HCT116 (cell line): ENCODE measurements around the gene NAXE. TPM values are rescaled to one million over a fixed set of nuclear protein-coding genes. Genes with fewer than 3 reads are reported as not detected.

Source experiments
- ATAC-seq: fragments of 200-7000 bp; cut with Tn5 transposase; 2 replicates; pipeline ENCODE4 v1.9.1; 2020; ENCODE audit warnings: mild to moderate bottlenecking, moderate library complexity
- BruUV-seq: library from RNA; stranded (reverse); fragments of 400-500 nt; replicated peaks from 2 replicates; lab custom pipeline; 2021; lab: Mats Ljungman, UMichigan
- CTCF ChIA-PET: fragments of 300-600 bp; sonication (Branson Sonifier 250); formaldehyde crosslinking; loops from one replicate; lab custom pipeline; 2021; ENCODE audit warnings: antibody characterized with exemption; lab: Charles Lee
- POLR2A ChIA-PET: fragments of 300-600, 350-600 bp; sonication (Branson Sonifier 250); formaldehyde crosslinking; loops from one replicate; lab custom pipeline; 2021; ENCODE audit warnings: antibody characterized with exemption; lab: Charles Lee
- RAD21 ChIA-PET, 2 experiments: fragments of 300-600 bp; sonication (Branson Sonifier 250); formaldehyde crosslinking; loops; one replicate each; lab custom pipeline; 2023; ENCODE audit warnings: low total read pairs in 2 of 2; ENCODE audit not compliant: uncharacterized antibody in 2 of 2, unreplicated experiment in 2 of 2, low non-redundant PET in 1 of 2; lab: Charles Lee
- DNase-seq: peaks from one replicate; pipeline ENCODE4 v3.0.0-alpha.2; 2010; ENCODE audit warnings: low read depth, low spot score
- H2AFZ ChIP-seq: fragments of 200-600 bp; shearing (Covaris generic), sonication (generic); 2 replicates; pipeline ENCODE4 v1.6.1; 2017; ENCODE audit warnings: low read depth, mixed run types, mixed read lengths, antibody characterized with exemption, low read length; ENCODE audit not compliant: poor library complexity, severe bottlenecking
- H3K27ac ChIP-seq: 2 replicates; pipeline ENCODE4 v1.5.1; 2012; ENCODE audit warnings: low read depth, low read length
- H3K27me3 ChIP-seq: fragments of 200-600 bp; sonication (generic); 2 replicates; pipeline ENCODE4 v1.6.1; 2016; ENCODE audit warnings: mixed run types, low read length, mixed read lengths; ENCODE audit not compliant: insufficient read depth
- H3K36me3 ChIP-seq, 2 experiments: fragments of 200-500 bp in 1 of 2; fragments of 200-600 bp in 1 of 2; sonication (Bioruptor generic) in 1 of 2; sonication (generic) in 1 of 2; 2 replicates each; pipeline versions ENCODE4 v1.5.1 to v1.6.1; 2014 to 2016; ENCODE audit warnings: low read length in 2 of 2, inconsistent platforms in 1 of 2, mixed read lengths in 1 of 2, mixed run types in 1 of 2; ENCODE audit not compliant: insufficient read depth in 2 of 2, control insufficient read depth in 1 of 2
- H3K4me1 ChIP-seq, 2 experiments: fragments of 200-600 bp in 1 of 2; sonication (generic) in 1 of 2; 2 replicates each; pipeline versions ENCODE4 v1.5.1 to v1.6.1; 2012 to 2017; ENCODE audit warnings: low read length in 2 of 2, inconsistent platforms in 1 of 2, mild to moderate bottlenecking in 1 of 2, mixed read lengths in 1 of 2, mixed run types in 1 of 2, moderate library complexity in 1 of 2; ENCODE audit not compliant: insufficient read depth in 2 of 2, control insufficient read depth in 1 of 2
- H3K4me2 ChIP-seq: fragments of 200-600 bp; sonication (generic); 2 replicates; pipeline ENCODE4 v1.6.1; 2017; ENCODE audit warnings: mixed run types, low read length, mixed read lengths
- H3K4me3 ChIP-seq, 2 experiments: fragments of 200-600 bp in 1 of 2; sonication (generic) in 1 of 2; replicated peaks in 1 of 2; 2 replicates each; pipeline ENCODE4 v1.5.1; 2011 to 2016; ENCODE audit warnings: low read length in 2 of 2, control low read depth in 1 of 2, low read depth in 1 of 2, mild to moderate bottlenecking in 1 of 2, mixed read lengths in 1 of 2, mixed run types in 1 of 2
- H3K79me2 ChIP-seq: fragments of 200-600 bp; sonication (generic); 2 replicates; pipeline ENCODE4 v1.6.1; 2017; ENCODE audit warnings: mild to moderate bottlenecking, mixed run types, low read length, moderate library complexity, mixed read lengths; ENCODE audit not compliant: insufficient read depth
- H3K9ac ChIP-seq: fragments of 200-600 bp; sonication (generic); 2 replicates; pipeline ENCODE4 v1.6.1; 2016; ENCODE audit warnings: low read length, mixed read lengths
- H3K9me2 ChIP-seq: fragments of 200-600 bp; sonication (generic), shearing (Covaris generic); 2 replicates; pipeline ENCODE4 v1.6.1; 2017; ENCODE audit warnings: mixed run types, mild to moderate bottlenecking, moderate library complexity; ENCODE audit not compliant: insufficient read depth
- H3K9me3 ChIP-seq, 2 experiments: fragments of 200-500 bp in 1 of 2; fragments of 200-600 bp in 1 of 2; sonication (Bioruptor generic) in 1 of 2; sonication (generic) in 1 of 2; 2 replicates each; pipeline ENCODE4 v1.6.1; 2014 to 2017; ENCODE audit warnings: low read length in 2 of 2, mixed read lengths in 2 of 2, inconsistent platforms in 1 of 2, low read depth in 1 of 2, mild to moderate bottlenecking in 1 of 2, mixed run types in 1 of 2, moderate library complexity in 1 of 2; ENCODE audit not compliant: control insufficient read depth in 1 of 2, insufficient read depth in 1 of 2
- H4K20me1 ChIP-seq: fragments of 200-600 bp; sonication (generic), shearing (Covaris generic); 2 replicates; pipeline ENCODE4 v1.6.1; 2017; ENCODE audit warnings: mixed run types, mild to moderate bottlenecking, moderate library complexity; ENCODE audit not compliant: insufficient read depth
- CTCF ChIP-seq, 3 experiments: fragments of 200-600 bp in 1 of 3; sonication (generic) in 1 of 3; IDR thresholded peaks in 2 of 3; conservative IDR thresholded peaks in 1 of 3; 2 replicates each; pipeline ENCODE4 v1.5.1; 2012 to 2017; ENCODE audit warnings: low read depth in 2 of 3, low read length in 2 of 3, antibody characterized with exemption in 1 of 3, borderline replicate concordance in 1 of 3, control low read depth in 1 of 3, mild to moderate bottlenecking in 1 of 3, mixed read lengths in 1 of 3, mixed run types in 1 of 3, moderate library complexity in 1 of 3; ENCODE audit not compliant: insufficient read depth in 1 of 3
- MAX ChIP-seq: IDR thresholded peaks from 2 replicates; pipeline ENCODE4 v1.6.1; 2012
- POLR2AphosphoS5 ChIP-seq: IDR thresholded peaks from 2 replicates; pipeline ENCODE4 v1.6.1; 2011; ENCODE audit warnings: mild to moderate bottlenecking, low read depth, low read length, moderate library complexity
- SP1 ChIP-seq: IDR thresholded peaks from 2 replicates; pipeline ENCODE4 v1.6.1; 2012; ENCODE audit warnings: low read depth
- ZNF274 ChIP-seq: fragments of 200-500 bp; sonication (Bioruptor generic); IDR thresholded peaks from 2 replicates; pipeline ENCODE4 v1.6.1; 2014; ENCODE audit warnings: mild to moderate bottlenecking, low read depth, low read length, inconsistent platforms
- intact Hi-C: fragments of 100-400 bp; cut with micrococcal nuclease; formaldehyde crosslinking; loops from 2 replicates; pipeline ENCODE4 v1.10.0; 2022
- total RNA-seq: library from RNA; stranded (reverse); gene quantifications from one replicate; pipeline ENCODE4 v1.2.1, GENCODE V29; 2021; ENCODE audit not compliant: unreplicated experiment

The NAXE gene
- total RNA-seq, 1 experiment from 2014 or later: 139 TPM

GRCh38 chr1:156592158-156592909 lies 758 bp downstream of the NAXE start (continued):
- no peak for TF ChIP-seq CTCF (IDR thresholded peaks at IDR 0.05 in 2 of 3, conservative IDR thresholded peaks at IDR 0.05 in 1 of 3; ENCODE audit: borderline replicate concordance in 1 of 3, insufficient read depth in 1 of 3, low read depth in 2 of 3, low read length in 2 of 3)
- no peak for TF ChIP-seq MAX

- peak overlapping the region; percentile 89 for H3K27ac ChIP-seq
These were observed 1.5 kb downstream of the NAXE start for GRCh38 chr1:156592910-156593660.

More at GRCh38 chr1:156592910-156593660, 1.5 kb downstream of the NAXE start:
- peak overlapping the region; percentile 97 for H3K9ac ChIP-seq
- intact Hi-C loops: no loop called here
- ChIA-PET POLR2A (interaction anchor here (1.1 kb wide), 2 partner anchors 68 to 91 kb away, joined by 3 read pairs; no protein-coding TSS in a partner anchor), CTCF (interaction anchor here (1.3 to 2.3 kb wide), 4 partner anchors 9 to 96 kb away, joined by 4 to 12 read pairs (median 6); partner anchors contain the start of gene GPATCH4), RAD21 (interaction anchor here in 1 of 2 experiments (0.7 kb wide), 1 partner anchor 300 kb away, joined by 3 read pairs; no protein-coding TSS in a partner anchor)
- H3K27me3 ChIP-seq: no peaks in the 10 kb centered on the region
- no peaks in the 10 kb centered on the region for H3K9me2 ChIP-seq
- H4K20me1 ChIP-seq: no peaks in the 10 kb centered on the region
- peaks cover 4 to 19% of the 10 kb centered on the region in 2 experiments; a peak in 2 of 4 replicates for H3K4me1 ChIP-seq
- H3K79me2 ChIP-seq: peaks cover 32% of the 10 kb centered on the region; the same call in 1 of the 2 replicates
- no peak overlapping the region for H2AFZ ChIP-seq
- peak; percentile 1; the same call in 1 of the 2 replicates for TF ChIP-seq POLR2AphosphoS5
- TF ChIP-seq SP1: no peak
- TF ChIP-seq ZNF274: no peak
- H3K4me2 ChIP-seq: peak overlapping the region; percentile 84
- no peak for ATAC-seq
- no peak for DNase-seq
- peaks cover 28 to 49% of the 10 kb centered on the region in 2 experiments; a peak in 3 of 4 replicates for H3K36me3 ChIP-seq
- no peaks in the 10 kb centered on the region for H3K9me3 ChIP-seq
- BruUV-seq: no TSS peak
- H3K4me3 ChIP-seq: peak overlapping the region; percentile 60 to 95
